ENCODE data around the gene DNAAF3.

DNA sequence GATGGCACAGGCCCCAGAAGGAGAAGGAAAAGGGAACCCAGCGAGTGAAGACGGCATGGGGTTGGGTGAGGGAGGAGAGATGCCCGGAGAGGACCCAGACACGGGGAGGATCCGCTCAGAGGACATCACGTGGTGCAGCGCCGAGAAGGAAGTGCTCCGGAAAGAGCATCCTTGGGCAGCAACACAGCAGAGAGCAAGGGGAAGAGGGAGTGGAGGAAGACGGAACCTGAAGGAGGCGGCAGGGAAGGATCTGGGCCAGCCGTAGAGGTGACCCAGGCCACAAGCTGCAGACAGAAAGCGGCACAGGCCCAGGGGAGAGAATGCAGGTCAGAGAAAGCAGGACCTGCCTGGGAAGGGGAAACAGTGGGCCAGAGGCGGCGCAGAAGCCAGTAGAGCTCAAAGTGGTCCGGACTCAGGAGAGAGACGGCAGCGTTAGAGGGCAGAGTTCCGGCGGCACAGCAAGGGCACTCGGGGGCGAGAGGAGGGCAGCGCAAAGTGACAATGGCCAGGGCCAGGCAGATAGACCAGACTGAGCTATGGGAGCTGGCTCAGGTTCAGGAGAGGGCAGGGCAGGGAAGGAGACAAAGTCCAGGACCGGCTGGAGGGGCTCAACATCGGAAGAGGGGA, 50.1 kb downstream of the DNAAF3 start:
- TF ChIP-seq, protein P1, sequence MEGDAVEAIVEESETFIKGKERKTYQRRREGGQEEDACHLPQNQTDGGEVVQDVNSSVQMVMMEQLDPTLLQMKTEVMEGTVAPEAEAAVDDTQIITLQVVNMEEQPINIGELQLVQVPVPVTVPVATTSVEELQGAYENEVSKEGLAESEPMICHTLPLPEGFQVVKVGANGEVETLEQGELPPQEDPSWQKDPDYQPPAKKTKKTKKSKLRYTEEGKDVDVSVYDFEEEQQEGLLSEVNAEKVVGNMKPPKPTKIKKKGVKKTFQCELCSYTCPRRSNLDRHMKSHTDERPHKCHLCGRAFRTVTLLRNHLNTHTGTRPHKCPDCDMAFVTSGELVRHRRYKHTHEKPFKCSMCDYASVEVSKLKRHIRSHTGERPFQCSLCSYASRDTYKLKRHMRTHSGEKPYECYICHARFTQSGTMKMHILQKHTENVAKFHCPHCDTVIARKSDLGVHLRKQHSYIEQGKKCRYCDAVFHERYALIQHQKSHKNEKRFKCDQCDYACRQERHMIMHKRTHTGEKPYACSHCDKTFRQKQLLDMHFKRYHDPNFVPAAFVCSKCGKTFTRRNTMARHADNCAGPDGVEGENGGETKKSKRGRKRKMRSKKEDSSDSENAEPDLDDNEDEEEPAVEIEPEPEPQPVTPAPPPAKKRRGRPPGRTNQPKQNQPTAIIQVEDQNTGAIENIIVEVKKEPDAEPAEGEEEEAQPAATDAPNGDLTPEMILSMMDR (IDR thresholded peaks at IDR 0.05; ENCODE audit: borderline replicate concordance, extremely low read depth, low read length, poor library complexity, severe bottlenecking) = no peak
- TF ChIP-seq EZH2 (IDR thresholded peaks at IDR 0.05; ENCODE audit: borderline replicate concordance, low read depth, low read length, severe bottlenecking) = no peak
